ENCODE results near the gene GNB3. TPM values are rescaled to one million over a fixed set of nuclear protein-coding genes. Genes with fewer than 3 reads are reported as not detected.
"Not testable (repeated sequence)": the region's sequence is repeated elsewhere in the genome, so short reads cannot be mapped to it uniquely, and the experiment has no call there.

Gene GNB3
- polyA plus RNA-seq, 3 donors: 5.9 to 9.2 (median 8.4) TPM

DNA sequence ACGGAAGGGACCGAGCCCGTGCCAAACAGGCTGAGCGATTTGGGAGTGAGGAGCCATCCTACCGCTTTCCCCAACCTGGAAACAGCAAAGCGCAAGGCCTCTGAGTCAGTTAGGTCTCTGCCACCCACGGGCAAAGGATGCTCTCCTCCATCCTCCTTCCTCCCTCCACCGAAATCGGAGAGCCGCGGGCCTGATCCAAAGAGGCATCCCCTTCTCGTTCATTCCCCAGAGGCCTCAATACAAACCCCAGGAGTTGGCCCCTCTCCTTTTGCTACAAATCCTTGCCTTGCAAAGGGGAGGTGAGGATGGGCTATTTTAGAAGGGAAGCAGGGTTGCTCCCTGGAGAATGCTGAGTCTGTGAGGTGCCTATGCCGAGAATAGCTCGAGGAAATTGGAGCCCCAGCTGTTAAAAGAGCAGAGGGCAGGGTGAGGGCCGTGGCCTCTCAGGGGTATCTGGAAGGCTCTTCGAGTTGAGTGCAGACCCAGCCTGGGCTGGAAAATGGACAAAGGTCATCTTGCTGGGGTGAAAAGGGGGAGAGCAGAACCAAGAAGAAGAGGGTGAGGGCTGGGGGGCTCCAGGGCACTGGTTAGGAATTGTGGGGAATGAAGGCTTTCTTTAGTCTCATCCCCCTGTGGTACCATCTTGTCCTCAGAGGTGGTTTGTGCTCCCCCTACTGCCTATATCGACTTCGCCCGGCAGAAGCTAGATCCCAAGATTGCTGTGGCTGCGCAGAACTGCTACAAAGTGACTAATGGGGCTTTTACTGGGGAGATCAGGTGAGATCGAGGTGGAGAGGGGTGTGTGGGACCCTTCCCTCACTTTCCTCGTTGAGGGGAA, 27.7 kb downstream of the GNB3 start:
- no peak for DNase-seq (ENCODE audit: extremely low read depth in 1 of 11, low read depth in 9 of 11, low spot score in 4 of 11)

DNA sequence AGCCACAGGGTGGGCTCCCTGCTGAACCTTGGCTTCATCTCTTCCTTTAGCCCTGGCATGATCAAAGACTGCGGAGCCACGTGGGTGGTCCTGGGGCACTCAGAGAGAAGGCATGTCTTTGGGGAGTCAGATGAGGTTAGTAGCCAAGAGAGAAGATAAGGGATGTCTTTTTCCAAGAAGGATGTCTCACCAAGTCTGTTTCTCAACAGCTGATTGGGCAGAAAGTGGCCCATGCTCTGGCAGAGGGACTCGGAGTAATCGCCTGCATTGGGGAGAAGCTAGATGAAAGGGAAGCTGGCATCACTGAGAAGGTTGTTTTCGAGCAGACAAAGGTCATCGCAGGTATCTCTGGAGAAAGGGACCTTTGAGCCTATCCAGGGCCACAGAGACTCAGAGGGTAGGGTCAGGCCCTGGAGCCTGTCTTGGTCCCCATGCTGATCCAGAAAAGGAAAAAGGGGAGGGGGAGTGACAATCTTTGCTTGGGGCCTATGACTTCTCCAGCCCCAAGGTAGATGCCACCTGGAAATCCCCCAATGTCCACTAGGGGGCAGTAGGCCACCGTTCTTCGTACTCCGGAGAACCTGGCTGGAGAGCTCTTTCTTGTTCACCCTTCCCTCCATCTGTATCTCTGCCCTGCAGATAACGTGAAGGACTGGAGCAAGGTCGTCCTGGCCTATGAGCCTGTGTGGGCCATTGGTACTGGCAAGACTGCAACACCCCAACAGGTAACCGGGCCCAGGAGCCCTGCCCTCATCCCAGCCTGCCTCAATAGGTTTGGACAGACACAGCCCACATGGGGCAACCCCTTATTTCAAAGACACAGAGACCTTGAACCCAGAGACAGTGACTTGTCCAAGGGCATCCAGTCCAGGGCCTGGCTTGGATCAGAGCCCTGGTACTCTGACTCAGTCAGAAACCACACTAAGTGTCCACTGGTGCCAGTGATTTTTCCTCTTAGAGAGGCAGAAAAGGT, 28.6 kb downstream of the GNB3 start:
- peak in 8 of 11 donors; percentile 70 to 84 (median 78) for DNase-seq (ENCODE audit: extremely low read depth in 1 of 11, low read depth in 9 of 11, low spot score in 4 of 11)

DNA sequence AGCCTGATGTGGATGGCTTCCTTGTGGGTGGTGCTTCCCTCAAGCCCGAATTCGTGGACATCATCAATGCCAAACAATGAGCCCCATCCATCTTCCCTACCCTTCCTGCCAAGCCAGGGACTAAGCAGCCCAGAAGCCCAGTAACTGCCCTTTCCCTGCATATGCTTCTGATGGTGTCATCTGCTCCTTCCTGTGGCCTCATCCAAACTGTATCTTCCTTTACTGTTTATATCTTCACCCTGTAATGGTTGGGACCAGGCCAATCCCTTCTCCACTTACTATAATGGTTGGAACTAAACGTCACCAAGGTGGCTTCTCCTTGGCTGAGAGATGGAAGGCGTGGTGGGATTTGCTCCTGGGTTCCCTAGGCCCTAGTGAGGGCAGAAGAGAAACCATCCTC, 29.6 kb downstream of the GNB3 start:
- DNase-seq (ENCODE audit: extremely low read depth in 1 of 11, low read depth in 9 of 11, low spot score in 4 of 11): not testable (repeated sequence)

DNA sequence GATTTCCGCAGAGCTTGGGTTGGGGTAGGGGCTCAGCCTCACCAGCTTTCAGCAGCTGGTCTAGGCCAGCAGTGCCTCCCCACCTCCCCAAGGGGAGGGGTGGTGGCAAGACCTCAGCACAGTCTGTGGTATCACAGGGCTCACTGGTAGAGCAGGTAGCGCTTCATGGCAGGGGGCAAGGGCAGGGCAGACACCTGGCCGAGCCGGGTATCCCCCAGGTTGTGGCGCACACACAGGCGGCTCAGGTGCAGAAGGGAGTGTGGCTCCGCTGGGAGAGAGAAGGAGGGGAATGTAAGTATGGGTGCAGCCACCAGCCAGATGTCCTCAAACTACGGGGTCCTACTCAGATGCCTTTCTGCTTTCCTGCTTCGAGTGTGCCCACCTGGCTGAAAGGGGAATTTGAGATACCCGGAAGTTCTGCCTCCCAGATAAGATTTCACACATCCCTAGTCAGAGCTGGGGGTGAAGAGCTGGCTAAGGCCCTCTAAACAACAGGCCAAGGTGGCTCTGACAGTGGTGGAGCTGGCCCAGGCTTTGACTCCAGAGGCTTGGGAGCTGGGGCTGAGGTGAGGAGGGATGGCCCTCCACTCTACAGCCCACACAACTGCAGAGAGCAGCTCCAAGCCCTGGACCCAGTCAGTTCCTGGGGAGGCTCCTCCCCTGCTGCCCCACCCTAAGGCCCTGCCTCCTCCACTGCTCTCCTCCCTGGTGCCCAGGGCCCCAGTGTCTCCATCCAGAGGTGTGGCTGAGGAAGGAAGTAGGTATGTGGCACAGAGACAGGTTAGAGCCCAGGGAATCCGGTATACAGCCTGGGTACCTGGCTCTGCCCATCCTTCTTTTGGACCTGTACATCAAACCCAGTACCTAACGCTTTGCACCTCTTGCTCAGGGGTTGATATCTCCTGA, 30.6 kb downstream of the GNB3 start:
- no peak for DNase-seq (ENCODE audit: extremely low read depth in 1 of 11, low read depth in 9 of 11, low spot score in 4 of 11)

DNA sequence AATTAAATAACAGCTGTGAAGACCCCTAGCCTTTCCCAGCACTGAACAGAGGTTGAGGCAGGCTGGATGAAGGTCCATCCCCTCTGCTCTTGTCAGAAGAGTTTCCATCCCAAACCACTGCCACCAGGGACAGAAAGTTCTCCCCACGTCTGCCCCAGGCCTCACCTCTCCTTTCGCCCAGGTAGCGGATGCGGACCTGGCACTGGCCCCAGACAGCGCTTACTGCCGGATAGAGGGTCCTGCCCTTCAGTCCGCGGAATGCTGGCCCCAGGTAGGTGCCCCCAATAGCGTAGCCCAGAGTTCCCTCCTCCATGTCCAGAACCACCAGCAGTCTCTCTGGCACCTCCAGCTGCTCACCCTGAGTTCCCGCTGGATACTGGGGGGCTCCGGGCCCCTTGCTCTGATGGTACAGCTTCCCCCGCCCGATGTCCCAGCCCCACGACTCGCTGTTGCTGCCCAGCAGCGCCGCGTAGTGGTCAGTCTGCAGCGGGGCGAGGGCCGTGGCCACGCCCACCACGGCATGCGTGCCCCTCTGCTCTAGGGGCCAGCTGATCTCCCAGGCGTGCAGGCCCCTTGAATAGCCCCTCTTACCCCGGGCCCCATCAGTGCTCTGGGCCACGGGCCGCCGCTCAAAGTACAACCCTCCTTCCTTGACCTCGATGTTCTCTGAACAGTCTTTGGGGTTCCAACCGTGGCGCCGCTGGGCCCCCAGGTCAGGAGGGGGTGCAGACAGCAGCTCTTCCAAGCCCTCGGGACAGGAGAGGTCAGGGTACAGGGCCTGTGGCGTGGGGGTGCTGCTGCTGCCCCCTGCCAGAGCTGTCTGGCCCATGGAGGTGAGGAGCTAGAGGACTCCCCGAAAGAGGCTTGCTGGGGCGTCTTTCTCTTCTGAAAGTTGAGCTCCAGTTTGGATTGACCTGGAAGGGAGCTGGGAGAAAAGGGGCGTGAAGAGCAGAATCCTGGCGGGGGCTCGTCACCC, 31.6 kb downstream of the GNB3 start:
- peak in 9 of 11 donors; percentile 53 to 83 (median 76) for DNase-seq (ENCODE audit: extremely low read depth in 1 of 11, low read depth in 9 of 11, low spot score in 4 of 11)

DNA sequence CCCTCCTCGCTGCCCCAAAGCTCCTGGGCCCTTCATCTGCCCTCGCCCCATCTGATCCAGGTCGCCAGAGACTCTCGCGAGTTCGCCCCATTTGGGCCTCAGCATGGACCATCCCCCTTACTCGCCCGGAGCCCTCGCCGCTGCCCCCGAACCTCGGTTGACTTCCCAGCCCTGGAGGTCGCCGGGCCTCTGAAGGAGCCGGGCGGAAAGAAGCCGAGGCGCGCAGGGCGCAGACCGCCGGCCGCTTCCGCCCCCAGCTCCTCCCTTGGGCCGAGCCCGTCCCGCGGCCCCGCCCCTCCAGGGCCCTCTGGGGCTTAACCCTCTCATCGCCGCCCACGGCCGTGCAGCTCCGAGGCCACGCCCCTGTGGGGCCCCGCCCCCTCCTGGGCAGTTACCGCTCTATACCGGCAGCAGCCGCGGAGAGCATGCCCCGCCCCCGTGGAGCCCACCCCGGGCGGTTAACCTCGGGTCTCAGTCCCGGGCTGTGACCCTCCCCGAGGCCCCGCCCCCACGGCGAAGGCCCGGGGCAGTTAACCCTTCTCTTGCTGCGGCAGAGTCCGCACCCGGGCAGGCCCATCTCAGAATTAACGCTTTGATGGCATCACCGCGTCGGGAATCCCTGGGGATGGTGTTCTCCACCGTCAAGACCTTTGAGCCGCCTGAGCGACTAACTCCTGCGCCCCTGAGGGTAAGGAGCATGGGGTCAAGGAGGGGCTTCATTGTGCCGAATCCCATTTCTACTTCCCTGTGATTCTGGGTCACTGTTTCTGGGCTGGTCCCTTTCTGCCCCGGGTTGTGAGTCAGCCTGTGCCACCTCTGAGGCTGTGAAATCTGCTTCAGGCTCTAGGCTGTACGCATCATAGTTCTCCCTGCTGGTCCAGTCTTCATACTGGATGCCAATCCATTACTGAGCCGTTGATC, 32.6 kb downstream of the GNB3 start, which contains the start of gene SPSB2:
Gene SPSB2, minus strand, starts transcription at position 210 of the 921 bp plus-strand sequence. CDS start 402 bp downstream, outside the sequence.
- DNase-seq (ENCODE audit: extremely low read depth in 1 of 11, low read depth in 9 of 11, low spot score in 4 of 11): peak; percentile 93 to 99 (median 97)

DNA sequence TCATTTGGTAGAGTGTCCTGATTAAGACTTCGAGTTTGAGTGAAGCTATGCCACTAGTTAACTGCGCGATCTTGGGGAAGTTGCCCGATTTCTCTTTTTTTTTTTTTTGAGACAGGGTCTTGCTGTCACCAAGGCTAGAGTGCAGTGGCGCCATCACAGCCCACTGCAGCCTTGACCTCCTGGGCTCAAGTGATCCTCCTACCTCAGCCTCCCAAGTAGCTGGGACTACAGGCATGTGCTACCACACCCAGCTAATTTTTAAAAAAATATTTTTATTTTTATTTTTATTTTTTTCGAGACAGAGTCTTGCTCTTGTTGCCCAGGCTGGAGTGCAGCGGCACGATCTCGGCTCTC, 33.3 kb downstream of the GNB3 start:
- not testable (repeated sequence) for DNase-seq (ENCODE audit: extremely low read depth in 1 of 11, low read depth in 9 of 11, low spot score in 4 of 11)

DNA sequence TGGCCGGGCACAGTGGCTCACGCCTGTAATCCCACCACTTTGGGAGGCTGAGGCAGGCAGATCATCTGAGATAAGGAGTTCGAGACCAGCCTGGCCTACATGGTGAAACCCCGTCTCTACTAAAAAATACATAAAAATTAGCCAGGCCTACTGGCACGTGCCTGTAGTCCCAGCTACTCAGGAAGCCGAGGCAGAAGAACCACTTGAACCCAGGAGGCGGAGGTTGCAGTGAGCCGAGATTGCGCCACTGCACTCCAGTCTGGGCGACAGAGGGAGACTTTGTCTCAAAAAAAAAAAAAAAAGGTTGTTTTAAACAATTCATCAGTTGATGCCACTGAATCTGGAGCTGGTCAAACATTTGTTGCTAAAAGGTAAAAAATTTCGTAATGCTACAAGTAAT, 39.1 kb downstream of the GNB3 start:
- DNase-seq (ENCODE audit: extremely low read depth in 1 of 11, low read depth in 9 of 11, low spot score in 4 of 11): not testable (repeated sequence)

DNA sequence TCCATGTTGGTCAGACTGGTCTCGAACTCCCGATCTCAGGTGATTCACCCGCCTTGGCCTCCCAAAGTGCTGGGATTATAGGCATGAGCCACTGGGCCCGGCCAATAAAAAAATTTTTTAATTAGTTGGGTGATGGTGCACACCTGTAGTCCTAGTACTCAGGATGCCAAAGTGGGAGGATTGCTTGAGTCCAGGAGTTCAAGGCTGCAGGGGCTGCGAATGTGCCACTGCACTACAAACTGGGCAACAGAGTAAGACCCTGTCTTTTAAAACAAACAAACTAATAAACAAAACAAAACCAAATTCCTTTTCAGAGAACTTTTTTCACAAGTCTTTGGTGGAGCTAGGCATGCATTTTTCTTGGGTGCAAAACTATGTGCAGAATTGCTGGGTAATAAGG, 42.5 kb downstream of the GNB3 start:
- no peak for DNase-seq (ENCODE audit: extremely low read depth in 1 of 11, low read depth in 9 of 11, low spot score in 4 of 11)

DNA sequence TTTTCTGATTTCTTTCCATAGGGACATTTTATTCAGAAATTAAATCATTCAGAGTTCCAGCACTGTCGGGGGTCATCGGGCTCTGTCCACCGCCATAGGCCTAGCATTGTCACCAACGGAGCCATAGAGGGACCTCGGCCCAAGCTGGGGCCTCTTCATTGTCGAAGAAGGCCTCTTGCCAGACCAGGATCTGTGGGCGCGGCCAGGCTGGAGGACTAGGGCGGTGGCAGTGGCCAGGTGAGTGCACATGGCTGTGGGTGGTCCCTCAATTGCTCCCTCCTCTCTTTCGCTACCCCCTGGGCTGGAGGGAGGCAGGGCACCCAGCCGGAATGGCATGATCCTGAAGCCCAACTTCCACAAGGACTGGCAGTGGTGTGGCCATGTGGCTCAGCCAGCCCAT, 43.0 kb downstream of the GNB3 start:
- DNase-seq (ENCODE audit: extremely low read depth in 1 of 11, low read depth in 9 of 11, low spot score in 4 of 11): no peak

DNA sequence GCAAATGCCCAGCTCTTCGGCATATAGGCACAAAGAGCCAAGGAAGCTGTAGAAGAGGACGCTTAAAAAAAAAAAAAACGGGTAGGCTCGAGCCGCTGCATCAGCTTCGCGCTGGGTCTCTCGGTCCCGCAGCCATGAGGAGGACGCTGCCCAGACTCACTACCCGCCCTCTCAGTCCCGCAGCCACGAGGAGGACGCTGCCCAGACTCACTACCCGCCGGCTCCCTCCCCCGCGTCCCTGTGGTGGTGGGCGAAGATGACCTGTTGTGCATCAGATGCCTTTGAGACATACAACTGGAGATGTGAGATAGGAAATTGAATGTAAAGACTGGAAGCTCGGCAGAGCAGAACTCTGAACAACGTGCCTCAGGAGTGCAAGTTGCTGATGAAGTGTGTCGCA, 43.8 kb downstream of the GNB3 start:
- DNase-seq (ENCODE audit: extremely low read depth in 1 of 11, low read depth in 9 of 11, low spot score in 4 of 11): no peak

DNA sequence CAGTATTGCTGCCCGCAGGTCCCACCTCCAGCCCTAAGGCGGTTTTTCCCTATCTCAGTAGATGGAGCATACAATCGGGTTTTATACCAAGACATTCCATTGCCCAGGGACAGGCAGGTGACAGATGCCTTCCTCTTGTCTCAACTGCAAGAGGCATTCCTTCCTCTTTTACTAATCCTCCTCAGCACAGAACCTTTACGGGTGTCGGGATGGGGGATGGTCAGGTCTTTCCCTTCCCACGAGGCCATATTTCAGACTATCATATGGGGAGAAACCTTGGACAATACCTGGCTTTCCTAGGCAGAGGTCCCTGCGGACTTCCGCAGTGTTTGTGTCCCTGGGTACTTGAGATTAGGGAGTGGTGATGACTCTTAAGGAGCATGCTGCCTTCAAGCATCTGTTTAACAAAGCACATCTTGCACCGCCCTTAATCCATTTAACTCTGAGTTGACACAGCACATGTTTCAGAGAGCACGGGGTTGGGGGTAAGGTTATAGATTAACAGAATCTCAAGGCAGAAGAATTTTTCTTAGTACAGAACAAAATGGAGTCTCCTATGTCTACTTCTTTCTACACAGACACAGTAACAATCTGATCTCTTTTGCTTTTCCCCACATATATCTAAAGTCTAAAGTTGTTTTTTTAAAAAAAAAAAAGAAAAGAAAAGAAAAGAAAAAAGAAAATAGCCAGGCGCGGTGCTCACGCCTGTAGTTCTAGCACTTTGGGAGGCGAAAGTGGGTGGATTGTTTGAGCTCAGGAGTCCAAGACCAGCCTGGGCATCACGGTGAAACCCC, 45.7 kb downstream of the GNB3 start:
- DNase-seq (ENCODE audit: extremely low read depth in 1 of 11, low read depth in 9 of 11, low spot score in 4 of 11): not testable (repeated sequence)

DNA sequence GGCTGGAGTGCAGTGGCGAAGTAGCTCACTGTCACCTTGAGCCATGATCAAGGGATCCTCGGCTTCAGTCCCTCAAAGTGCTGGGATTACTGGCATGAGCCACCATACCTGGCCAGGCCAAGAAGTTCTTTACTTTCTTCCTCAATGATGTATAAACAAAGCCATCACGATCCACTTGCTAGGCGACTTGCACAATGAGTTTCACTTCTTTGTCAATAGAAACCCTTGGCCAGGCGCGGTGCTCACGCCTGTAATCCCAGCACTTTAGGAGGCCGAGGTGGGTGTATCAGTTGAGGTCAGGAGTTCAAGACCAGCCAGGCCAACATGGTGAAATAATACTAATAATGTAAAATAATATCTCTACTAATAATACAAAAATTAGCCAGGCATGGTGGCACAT, 46.7 kb downstream of the GNB3 start:
- no peak for DNase-seq (ENCODE audit: extremely low read depth in 1 of 11, low read depth in 9 of 11, low spot score in 4 of 11)

DNA sequence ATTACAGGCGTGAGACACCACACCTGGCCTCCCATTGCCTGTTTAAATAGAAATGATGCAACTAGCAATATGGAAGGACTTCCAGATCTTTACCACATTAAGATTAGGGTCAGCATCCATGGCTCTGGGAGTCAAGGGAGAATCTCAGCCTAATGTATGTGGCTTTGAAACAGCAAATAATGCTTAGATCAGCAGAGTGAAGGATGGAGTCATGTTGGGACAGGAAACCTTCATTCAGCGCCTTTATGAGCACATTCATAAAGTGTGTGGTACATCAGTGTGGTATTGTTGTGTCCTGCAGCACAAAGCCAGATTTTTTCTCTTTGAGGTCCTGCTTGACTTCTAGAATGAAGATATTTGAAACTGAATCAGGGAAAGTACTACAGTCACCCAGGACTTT, 47.6 kb downstream of the GNB3 start:
- no peak for DNase-seq (ENCODE audit: extremely low read depth in 1 of 11, low read depth in 9 of 11, low spot score in 4 of 11)

DNA sequence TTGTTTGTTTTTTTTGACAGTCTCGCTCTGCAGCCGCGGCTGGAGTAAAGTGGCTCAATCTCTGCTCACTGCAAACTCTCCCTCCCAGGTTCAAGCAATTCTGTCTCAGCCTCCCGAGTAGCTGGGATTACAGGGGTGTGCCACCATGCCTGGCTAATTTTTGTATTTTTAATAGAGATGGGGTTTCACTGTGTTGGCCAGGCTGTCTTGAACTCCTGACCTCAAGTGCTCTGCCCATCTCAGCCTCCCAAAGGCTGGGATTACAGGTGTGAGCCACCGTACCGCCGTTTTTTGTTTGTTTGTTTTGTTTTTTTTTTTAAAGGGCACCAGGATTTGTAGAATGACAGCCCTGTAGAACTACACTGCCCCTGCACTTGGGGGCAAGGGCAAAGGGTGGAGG, 48.1 kb downstream of the GNB3 start:
- not testable (repeated sequence) for DNase-seq (ENCODE audit: extremely low read depth in 1 of 11, low read depth in 9 of 11, low spot score in 4 of 11)

Measured in renal cortex interstitium (tissue), 11 donors.